Activated CD4-positive, alpha-beta memory T cell treated with anti-CD3 and anti-CD28 coated beads for 36 hours (primary cell): ENCODE results near the gene SDK2. TPM values are rescaled to one million over a fixed set of nuclear protein-coding genes. Genes with fewer than 3 reads are reported as not detected.

ENCODE experiments used
- CTCF ChIA-PET: fragments of 350-600 bp; sonication (Branson Sonifier 250); formaldehyde crosslinking; loops from one replicate; lab custom pipeline; 2021; ENCODE audit warnings: antibody characterized with exemption, inconsistent platforms; lab: Charles Lee
- POLR2A ChIA-PET: fragments of 350-600 bp; sonication (Branson Sonifier 250); formaldehyde crosslinking; loops from one replicate; lab custom pipeline; 2021; ENCODE audit warnings: antibody characterized with exemption; lab: Charles Lee
- DNase-seq: peaks from one replicate; pipeline ENCODE4 v3.0.0-alpha.2; 2020
- H3K27ac Mint-ChIP-seq: one replicate; pipeline ENCODE4 v1.8.0; 2021; ENCODE audit warnings: mixed read lengths
- H3K27me3 Mint-ChIP-seq: one replicate; pipeline ENCODE4 v1.8.0; 2021; ENCODE audit warnings: mixed read lengths
- H3K36me3 Mint-ChIP-seq: one replicate; pipeline ENCODE4 v1.8.0; 2021; ENCODE audit warnings: mixed read lengths
- H3K4me1 Mint-ChIP-seq: one replicate; pipeline ENCODE4 v1.8.0; 2021; ENCODE audit warnings: low read depth, mixed read lengths
- H3K4me3 Mint-ChIP-seq: one replicate; pipeline ENCODE4 v1.8.0; 2021; ENCODE audit warnings: mild to moderate bottlenecking, mixed read lengths
- H3K9me3 Mint-ChIP-seq: one replicate; pipeline ENCODE4 v1.8.0; 2021; ENCODE audit warnings: mixed read lengths
- intact Hi-C: fragments of 100-400 bp; cut with micrococcal nuclease; formaldehyde crosslinking; loops from one replicate; pipeline ENCODE4 v1.15.1; 2023
- total RNA-seq, 2 experiments: library from RNA; stranded (reverse); gene quantifications; one replicate each; pipeline ENCODE4 v1.2.3, GENCODE V29; 2021

Gene SDK2
- total RNA-seq, 2 experiments from 2014 or later, result 0.05 to 0.12 TPM

DNA sequence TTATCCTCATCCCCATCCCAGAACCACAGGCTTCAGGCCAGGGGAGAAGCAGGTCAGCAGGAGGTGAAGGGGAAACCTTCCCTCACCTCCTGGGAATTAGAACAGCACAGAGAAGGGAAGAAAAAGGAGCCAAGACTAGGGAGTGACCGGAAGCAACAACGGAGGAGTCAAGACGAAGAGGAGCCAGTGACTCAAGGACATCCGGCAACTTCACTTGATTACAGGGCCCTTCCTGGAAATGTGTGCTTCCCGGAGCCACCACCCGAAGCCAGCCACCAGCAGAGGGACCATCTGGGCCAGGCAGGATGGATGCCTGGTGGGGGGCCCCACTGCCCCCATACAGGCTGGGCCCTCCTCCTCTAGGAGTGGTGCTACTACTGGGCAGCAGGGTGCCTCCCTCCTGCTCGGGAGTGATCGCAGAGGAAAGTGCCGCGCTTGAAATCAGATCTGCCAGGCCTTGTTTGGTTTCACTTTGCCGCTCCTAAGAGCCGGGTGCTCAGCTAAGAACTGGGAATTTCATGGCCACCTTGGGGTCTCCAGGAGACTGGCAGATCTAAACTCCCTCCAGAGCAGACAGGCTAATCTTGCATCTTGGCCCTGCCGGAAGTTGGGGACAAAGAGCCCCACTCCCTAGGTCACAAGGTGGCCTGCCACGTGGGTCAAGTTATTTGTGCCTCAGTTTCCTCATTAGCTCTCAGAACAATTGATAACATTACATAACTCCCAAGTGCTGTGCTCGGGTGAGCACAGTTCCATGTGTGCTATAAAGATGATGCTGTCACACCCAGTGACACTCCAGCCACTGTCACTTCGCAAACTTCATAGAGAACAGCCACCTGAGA lies 339.1 kb downstream of the SDK2 start:
- intact Hi-C loops, result no loop called here
- no peak for DNase-seq
- H3K4me1 Mint-ChIP-seq, result peaks cover 7% of the 10 kb centered on the region
- POLR2A ChIA-PET, result no interaction called here
- H3K9me3 Mint-ChIP-seq, result no peaks in the 10 kb centered on the region
- CTCF ChIA-PET, result no interaction called here
- H3K4me3 Mint-ChIP-seq, result no peak overlapping the region
- no peaks in the 10 kb centered on the region for H3K36me3 Mint-ChIP-seq
- H3K27me3 Mint-ChIP-seq, result peaks cover 2% of the 10 kb centered on the region
- no peak overlapping the region for H3K27ac Mint-ChIP-seq

DNA sequence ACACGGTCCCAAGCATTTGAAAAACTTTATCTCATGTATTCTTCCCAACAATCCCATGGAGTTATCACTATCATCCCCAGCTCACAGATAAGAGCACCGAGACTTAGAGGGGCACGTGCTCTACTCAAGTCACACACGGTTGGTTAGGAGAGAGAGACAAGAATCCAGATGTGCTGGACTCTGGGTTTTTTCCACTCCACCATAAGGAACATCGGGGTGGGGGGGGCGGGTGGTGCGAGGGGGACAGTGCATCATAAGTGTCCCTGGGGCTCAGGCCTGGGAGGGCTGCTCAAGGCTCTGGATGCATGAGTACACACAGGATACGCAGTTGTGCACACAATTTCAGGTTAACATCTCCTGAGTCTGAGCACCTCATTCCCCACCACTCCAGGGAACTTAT lies 339.8 kb downstream of the SDK2 start:
- ChIA-PET POLR2A (no interaction called here), CTCF (no interaction called here)
- H3K4me3 Mint-ChIP-seq, result no peak overlapping the region
- H3K9me3 Mint-ChIP-seq, result no peaks in the 10 kb centered on the region
- no peak for DNase-seq
- intact Hi-C loops, result no loop called here
- peaks cover 2% of the 10 kb centered on the region for H3K27me3 Mint-ChIP-seq
- no peaks in the 10 kb centered on the region for H3K36me3 Mint-ChIP-seq
- peaks cover 2% of the 10 kb centered on the region for H3K4me1 Mint-ChIP-seq
- no peak overlapping the region for H3K27ac Mint-ChIP-seq

DNA sequence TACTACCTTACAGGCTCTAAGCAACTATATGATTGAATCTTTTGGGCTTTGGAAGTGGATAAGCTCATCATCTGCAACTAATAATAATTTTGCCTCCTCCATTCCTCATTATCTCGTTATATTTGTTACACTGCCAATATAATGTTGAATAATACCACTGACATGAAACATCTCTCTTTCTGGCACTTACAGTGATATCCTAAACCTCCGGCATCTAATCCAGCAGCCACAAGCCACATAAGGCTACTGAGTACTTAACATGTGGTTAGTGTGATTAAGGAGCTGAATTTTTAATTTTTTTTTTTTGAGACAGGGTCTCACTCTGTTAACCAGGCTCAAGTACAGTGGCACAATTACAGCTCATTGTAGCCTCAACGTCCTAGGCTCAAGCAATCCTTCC lies 342.1 kb downstream of the SDK2 start:
- Mint-ChIP-seq H3K9me3 (no peaks in the 10 kb centered on the region), H3K4me3 (no peak overlapping the region), H3K27me3 (peaks cover 2% of the 10 kb centered on the region), H3K4me1 (no peaks in the 10 kb centered on the region), H3K36me3 (no peaks in the 10 kb centered on the region), H3K27ac (no peak overlapping the region)
- no peak for DNase-seq
- intact Hi-C loops, result no loop called here
- CTCF ChIA-PET, result interaction anchor here (1.1 kb wide), 2 partner anchors 47 to 68 kb away, joined by 4 to 5 read pairs; no protein-coding TSS in a partner anchor
- POLR2A ChIA-PET, result no interaction called here

DNA sequence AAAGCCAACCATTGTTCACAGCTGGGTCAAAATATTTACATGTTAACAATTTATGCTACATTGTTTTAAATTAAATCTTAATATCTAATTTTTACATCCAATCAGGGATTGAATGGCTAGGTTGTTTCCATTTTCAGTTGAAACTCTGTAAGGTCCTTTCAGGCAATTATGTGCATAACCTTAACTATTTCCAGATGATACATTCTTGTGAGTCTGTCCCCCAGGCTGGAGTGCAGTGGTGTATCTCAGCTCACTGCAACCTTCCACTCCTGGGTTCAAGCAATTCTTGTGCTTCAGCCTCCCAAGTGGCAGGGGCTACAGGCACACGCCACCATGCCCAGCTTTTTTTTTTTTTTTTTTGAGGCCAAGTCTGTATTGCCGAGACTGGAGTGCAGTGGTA lies 342.9 kb downstream of the SDK2 start:
- Mint-ChIP-seq H3K27ac (no peak overlapping the region), H3K4me1 (no peaks in the 10 kb centered on the region)

DNA sequence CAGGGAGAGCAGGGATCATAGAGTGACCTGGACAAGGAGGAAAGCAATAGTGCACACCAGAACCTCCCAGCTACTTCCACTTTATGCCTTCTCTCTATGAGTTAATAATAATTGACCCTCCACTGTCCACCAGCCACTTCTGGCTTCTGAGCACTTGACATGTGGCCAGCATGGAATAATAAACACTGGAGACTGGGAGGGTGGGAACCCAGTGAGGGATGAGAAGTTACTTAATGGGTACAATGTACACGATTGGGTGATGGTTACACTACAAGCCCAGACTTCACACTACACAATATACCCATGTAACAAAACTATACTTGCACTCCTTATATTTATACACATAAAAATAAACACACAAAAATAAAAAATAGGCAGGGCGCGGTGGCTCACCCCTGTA lies 343.9 kb downstream of the SDK2 start:
- no peaks in the 10 kb centered on the region for H3K36me3 Mint-ChIP-seq
- H3K4me1 Mint-ChIP-seq, result no peaks in the 10 kb centered on the region
- peaks cover 2% of the 10 kb centered on the region for H3K27me3 Mint-ChIP-seq
- CTCF ChIA-PET, result no interaction called here
- POLR2A ChIA-PET, result no interaction called here
- intact Hi-C loops, result no loop called here
- no peak overlapping the region for H3K27ac Mint-ChIP-seq
- no peak for DNase-seq
- no peak overlapping the region for H3K4me3 Mint-ChIP-seq
- H3K9me3 Mint-ChIP-seq, result no peaks in the 10 kb centered on the region

More for the DNA sequence above, 342.9 kb downstream of the SDK2 start:
- Mint-ChIP-seq H3K36me3 (no peaks in the 10 kb centered on the region), H3K4me3 (no peak overlapping the region), H3K27me3 (peaks cover 2% of the 10 kb centered on the region), H3K9me3 (no peaks in the 10 kb centered on the region)
- no peak for DNase-seq
- intact Hi-C loops, result no loop called here
- POLR2A ChIA-PET, result no interaction called here
- CTCF ChIA-PET, result interaction anchor here (1.1 kb wide), 1 partner anchor 69 kb away, joined by 5 read pairs; no protein-coding TSS in a partner anchor

DNA sequence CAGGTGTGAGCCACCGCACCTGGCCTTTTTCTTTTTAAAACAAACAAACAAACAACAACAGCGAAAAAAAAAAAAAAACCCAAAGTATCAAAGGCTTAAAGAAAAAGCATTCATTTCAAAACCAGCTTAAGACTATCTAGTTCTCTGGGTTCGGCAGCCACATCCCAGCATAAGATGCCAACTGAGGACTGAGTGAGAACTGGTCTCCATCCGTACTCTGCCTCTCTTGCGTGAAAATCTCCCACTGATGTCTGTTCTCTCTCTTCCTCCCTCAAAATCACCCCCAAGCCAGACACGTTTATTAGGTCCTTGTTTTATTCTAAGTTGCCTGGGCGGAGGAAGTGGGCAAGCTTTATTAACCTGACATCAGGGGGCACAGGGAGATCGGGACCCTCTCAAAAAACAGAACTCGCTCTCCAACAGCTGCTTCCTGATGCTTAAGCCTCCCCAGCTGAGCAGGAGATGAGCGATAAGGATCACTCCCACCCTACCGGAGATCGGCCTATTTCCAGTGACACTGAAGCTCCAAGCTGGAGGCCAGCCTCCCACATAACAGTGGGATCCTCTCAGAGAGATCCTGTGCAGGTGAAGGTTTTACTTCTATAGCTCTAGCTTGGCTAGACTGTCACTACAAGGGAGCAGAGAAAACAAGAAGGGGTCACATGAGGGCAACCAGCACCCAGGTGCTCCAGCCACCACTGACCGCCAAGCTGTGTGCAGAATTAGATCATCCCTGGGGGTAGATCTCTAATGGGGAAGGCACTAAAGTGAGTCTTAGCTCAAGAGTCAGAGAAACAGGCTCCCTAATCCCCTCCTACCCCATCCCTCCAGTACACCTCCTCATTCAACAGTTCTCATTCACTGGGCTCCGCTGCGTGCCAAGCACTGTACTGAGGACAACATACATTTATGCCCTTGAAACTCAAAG lies 346.0 kb downstream of the SDK2 start:
- Mint-ChIP-seq H3K4me3 (no peak overlapping the region), H3K4me1 (no peaks in the 10 kb centered on the region), H3K36me3 (no peaks in the 10 kb centered on the region), H3K27ac (no peak overlapping the region), H3K27me3 (no peaks in the 10 kb centered on the region), H3K9me3 (no peaks in the 10 kb centered on the region)
- ChIA-PET CTCF (interaction anchor here (1.0 to 1.2 kb wide), 2 partner anchors 12 to 72 kb away, joined by 4 read pairs; no protein-coding TSS in a partner anchor), POLR2A (no interaction called here)
- no peak for DNase-seq
- intact Hi-C loops, result no loop called here

DNA sequence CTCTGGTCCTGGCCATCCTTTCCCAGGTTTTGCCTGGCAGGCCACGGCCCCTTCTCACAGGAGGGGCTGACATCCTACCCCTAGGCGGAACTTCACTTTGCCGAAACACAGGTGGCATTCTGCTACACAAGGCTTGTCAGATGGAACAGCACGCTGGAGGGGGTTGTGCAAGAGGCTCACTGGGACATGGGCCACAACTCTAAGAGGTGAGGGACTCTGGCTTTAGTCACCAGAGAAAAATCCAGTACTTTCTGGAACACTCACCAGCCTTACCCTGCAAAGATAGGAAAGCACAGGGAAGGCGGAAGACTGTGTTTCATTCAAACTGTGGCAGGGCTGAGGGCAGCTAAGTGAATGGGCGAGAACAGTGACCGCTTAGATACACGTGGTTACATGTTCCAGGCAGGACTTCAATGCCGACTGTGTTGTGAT lies 350.7 kb downstream of the SDK2 start:
- H3K4me1 Mint-ChIP-seq, result peaks cover 12% of the 10 kb centered on the region
- no peak overlapping the region for H3K27ac Mint-ChIP-seq
- ChIA-PET CTCF (no interaction called here), POLR2A (no interaction called here)
- intact Hi-C loops, result no loop called here
- no peak overlapping the region for H3K4me3 Mint-ChIP-seq
- no peak for DNase-seq
- no peaks in the 10 kb centered on the region for H3K36me3 Mint-ChIP-seq
- no peaks in the 10 kb centered on the region for H3K9me3 Mint-ChIP-seq
- H3K27me3 Mint-ChIP-seq, result no peaks in the 10 kb centered on the region

DNA sequence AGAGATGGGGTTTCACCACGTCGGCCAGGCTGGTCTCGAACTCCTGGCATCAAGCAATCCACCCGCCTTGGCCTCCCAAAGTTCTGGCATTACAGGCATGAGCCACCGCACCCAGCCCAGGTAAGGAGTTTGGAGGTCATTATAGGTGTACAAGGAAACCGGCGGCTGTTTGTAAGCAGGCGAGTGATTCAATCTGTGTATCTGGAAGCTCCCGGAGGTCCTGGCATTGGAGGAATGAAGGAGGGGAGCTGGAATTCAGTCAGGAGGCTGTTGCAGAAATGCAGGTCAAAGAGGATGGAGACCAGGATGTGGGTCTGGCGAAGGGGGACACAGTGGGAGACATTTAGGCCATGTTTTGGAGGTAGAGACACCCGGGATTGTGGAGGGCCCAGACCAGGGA lies 351.2 kb downstream of the SDK2 start:
- Mint-ChIP-seq H3K9me3 (no peaks in the 10 kb centered on the region), H3K27ac (no peak overlapping the region), H3K4me3 (no peak overlapping the region), H3K4me1 (peaks cover 12% of the 10 kb centered on the region), H3K27me3 (no peaks in the 10 kb centered on the region), H3K36me3 (no peaks in the 10 kb centered on the region)
- ChIA-PET POLR2A (no interaction called here), CTCF (no interaction called here)
- intact Hi-C loops, result no loop called here
- no peak for DNase-seq

DNA sequence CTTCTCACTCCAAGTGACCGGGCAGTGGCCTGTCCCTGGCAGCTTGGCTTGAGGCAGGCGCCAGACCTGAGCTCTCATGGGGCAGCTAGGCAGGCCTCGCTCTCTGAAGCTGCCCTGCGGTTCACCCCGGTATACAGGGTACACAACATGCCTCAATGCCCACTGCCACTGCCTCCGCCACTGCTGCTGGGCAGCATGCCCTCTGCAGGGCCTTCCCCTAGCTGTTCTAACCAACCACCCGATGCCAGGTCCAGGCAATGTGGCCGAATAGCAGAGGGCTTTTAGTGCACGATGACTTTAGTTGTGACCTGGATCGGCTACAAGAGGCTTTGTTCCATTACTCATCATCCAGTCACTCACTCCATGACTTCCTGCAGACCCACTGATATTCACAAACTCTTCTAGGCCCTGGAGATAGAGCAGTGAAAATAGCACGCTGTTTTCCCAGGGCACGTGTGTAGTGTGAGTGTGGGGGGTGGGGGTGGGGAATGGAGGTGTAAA lies 352.2 kb downstream of the SDK2 start:
- ChIA-PET CTCF (no interaction called here), POLR2A (interaction anchor here (0.6 kb wide), 1 partner anchor 22 kb away, joined by 3 read pairs; no protein-coding TSS in a partner anchor)
- no peaks in the 10 kb centered on the region for H3K36me3 Mint-ChIP-seq
- no peak overlapping the region for H3K27ac Mint-ChIP-seq
- H3K4me1 Mint-ChIP-seq, result peaks cover 12% of the 10 kb centered on the region
- DNase-seq, result no peak
- H3K9me3 Mint-ChIP-seq, result no peaks in the 10 kb centered on the region
- H3K27me3 Mint-ChIP-seq, result no peaks in the 10 kb centered on the region
- intact Hi-C loops, result no loop called here
- no peak overlapping the region for H3K4me3 Mint-ChIP-seq

DNA sequence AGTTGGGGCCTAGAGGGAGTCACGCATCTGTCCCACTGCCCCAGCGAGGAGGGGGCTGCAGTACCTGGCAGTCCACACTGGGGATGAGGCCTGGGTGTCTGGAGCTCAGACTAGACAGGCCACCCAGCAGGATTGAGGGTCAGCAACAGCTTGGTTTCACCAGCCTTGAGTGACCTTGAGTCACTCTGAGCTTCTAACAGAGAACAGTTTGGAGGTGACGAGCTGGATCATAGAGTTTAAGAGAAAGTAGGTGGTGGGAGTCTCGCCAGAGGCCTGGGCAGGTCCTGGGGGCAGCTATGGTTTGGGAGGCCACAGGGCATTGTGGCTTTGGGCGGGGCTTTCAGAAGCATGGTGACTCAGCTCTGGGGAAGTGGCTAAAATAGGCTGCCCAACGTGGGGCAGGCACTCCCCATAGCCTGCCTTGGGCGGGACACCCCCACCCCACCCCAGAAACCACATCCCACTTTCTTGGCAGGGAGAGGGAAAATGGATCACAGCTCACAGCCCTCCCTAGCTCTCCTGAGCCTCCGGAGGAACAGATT lies 352.9 kb downstream of the SDK2 start:
- H3K27ac Mint-ChIP-seq, result no peak overlapping the region
- no peaks in the 10 kb centered on the region for H3K27me3 Mint-ChIP-seq
- H3K4me3 Mint-ChIP-seq, result no peak overlapping the region
- H3K4me1 Mint-ChIP-seq, result peaks cover 12% of the 10 kb centered on the region
- POLR2A ChIA-PET, result no interaction called here
- intact Hi-C loops, result no loop called here
- H3K9me3 Mint-ChIP-seq, result no peaks in the 10 kb centered on the region
- peak; percentile 31 for DNase-seq
- CTCF ChIA-PET, result interaction anchor here (0.6 kb wide), 1 partner anchor 116 kb away, joined by 3 read pairs; no protein-coding TSS in a partner anchor
- no peaks in the 10 kb centered on the region for H3K36me3 Mint-ChIP-seq

DNA sequence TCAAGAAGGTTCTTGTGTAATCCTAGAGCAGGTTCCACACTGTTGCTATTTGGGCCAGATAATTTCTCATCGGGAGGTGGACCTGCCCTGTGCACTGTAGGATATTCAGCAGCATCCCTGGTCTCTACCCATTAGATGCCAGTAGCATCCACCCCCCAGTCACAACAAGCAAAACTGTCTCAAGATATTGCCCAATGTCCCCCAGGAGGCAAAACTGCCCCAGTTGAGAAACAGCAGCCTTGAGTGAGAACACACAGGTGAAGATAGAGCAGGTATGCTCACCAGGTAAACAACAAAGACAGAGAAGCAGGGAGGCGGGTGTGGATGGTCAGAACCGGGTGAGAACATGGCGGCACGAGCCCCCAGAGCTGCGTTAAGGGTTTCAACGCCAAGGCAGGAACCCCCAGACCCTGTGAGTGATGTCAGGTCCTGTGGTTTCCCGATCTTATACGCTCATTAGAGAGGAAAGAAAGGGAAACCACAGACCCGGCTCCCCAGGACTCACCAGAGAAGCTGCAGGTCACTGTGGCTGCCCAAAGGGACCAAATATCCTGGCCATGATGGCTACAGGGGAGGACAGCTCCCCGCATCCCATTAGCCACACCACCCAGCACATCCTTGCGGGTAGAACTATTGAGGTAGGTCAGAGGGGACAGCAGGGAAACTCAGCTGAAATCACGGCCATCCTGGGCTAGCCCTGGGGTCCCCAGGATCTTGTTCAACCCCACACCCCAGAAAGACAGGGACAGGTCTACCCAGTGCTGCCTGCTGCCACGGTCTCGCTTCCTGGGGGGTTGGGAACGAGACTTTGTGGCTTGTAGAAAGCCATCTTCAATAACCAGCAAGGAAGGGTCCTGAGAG lies 353.6 kb downstream of the SDK2 start:
- no peak overlapping the region for H3K27ac Mint-ChIP-seq
- ChIA-PET CTCF (interaction anchor here (0.6 to 1.0 kb wide), 2 partner anchors 34 to 117 kb away, joined by 3 read pairs; no protein-coding TSS in a partner anchor), POLR2A (no interaction called here)
- H3K4me1 Mint-ChIP-seq, result peaks cover 12% of the 10 kb centered on the region
- intact Hi-C loops, result no loop called here
- H3K4me3 Mint-ChIP-seq, result no peak overlapping the region
- no peak for DNase-seq
- no peaks in the 10 kb centered on the region for H3K27me3 Mint-ChIP-seq
- H3K36me3 Mint-ChIP-seq, result no peaks in the 10 kb centered on the region
- H3K9me3 Mint-ChIP-seq, result no peaks in the 10 kb centered on the region
